ENCODE data around the gene GPR162.

DNA sequence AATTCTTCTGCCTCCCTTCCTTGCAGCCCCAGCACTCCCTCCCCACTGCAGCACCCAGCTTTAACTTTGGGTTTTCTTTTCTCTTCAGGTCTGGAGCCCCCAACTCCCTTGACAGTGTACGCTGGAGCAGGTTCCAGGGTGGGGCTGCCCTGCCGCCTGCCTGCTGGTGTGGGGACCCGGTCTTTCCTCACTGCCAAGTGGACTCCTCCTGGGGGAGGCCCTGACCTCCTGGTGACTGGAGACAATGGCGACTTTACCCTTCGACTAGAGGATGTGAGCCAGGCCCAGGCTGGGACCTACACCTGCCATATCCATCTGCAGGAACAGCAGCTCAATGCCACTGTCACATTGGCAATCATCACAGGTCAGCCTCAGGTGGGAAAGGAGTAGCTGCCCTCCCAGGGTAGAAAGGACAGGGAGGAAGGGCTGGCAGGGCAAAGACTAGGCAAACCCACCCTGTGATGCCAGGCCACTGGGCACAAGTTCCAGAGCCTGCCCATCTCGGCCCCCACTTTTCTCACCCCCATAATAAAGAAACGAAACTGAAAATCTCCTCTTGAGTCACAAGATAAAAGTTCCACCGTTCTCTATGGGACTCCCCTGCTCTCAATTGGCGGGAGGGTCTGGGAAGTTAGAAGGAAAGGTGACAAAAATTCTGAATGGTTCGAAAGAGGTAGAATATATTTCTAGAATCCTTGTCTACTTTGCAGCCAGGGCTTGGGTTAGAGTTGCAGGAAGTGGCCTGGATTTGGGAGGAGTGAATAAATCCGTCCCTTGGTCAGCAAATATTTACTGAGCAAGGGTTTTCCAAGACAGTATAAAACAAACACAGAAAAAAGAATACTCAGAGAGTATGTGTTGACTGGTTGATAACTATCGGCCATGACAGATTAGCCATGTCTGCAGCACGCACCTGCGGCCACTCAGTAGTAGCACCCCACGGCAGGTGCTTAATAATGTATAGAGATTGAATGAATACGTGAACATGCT is 46.1 kb upstream of the GPR162 start:
- TF ChIP-seq POLR2AphosphoS5 (IDR thresholded peaks at IDR 0.05; ENCODE audit: low read depth, low read length): no peak
- TF ChIP-seq, protein P1, sequence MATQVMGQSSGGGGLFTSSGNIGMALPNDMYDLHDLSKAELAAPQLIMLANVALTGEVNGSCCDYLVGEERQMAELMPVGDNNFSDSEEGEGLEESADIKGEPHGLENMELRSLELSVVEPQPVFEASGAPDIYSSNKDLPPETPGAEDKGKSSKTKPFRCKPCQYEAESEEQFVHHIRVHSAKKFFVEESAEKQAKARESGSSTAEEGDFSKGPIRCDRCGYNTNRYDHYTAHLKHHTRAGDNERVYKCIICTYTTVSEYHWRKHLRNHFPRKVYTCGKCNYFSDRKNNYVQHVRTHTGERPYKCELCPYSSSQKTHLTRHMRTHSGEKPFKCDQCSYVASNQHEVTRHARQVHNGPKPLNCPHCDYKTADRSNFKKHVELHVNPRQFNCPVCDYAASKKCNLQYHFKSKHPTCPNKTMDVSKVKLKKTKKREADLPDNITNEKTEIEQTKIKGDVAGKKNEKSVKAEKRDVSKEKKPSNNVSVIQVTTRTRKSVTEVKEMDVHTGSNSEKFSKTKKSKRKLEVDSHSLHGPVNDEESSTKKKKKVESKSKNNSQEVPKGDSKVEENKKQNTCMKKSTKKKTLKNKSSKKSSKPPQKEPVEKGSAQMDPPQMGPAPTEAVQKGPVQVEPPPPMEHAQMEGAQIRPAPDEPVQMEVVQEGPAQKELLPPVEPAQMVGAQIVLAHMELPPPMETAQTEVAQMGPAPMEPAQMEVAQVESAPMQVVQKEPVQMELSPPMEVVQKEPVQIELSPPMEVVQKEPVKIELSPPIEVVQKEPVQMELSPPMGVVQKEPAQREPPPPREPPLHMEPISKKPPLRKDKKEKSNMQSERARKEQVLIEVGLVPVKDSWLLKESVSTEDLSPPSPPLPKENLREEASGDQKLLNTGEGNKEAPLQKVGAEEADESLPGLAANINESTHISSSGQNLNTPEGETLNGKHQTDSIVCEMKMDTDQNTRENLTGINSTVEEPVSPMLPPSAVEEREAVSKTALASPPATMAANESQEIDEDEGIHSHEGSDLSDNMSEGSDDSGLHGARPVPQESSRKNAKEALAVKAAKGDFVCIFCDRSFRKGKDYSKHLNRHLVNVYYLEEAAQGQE (IDR thresholded peaks at IDR 0.05; ENCODE audit: insufficient read depth in 1 of 2, low read depth in 2 of 2, low read length in 2 of 2): no peak
- TF ChIP-seq SIN3A (IDR thresholded peaks at IDR 0.05; ENCODE audit: borderline replicate concordance, insufficient read depth, low read length): no peak
- no peak for TF ChIP-seq TAF1 (IDR thresholded peaks at IDR 0.05; ENCODE audit: borderline replicate concordance, insufficient read depth, low read length)
